Measurements from ENCODE around the gene TMEM184B. TPM values are rescaled to one million over a fixed set of nuclear protein-coding genes. Genes with fewer than 3 reads are reported as not detected.

TMEM184B gene
- total and polyA plus RNA-seq, 2 of the 8 experiments (the other 6 are each of a cell fraction or from before 2014, with no cell fraction given), result 41.6 to 81.0 TPM

- no peak overlapping the region for H4K5ac ChIP-seq (ENCODE audit: insufficient read length, low read depth, low read length)
- H3K27me3 ChIP-seq (replicated peaks in 1 of 4; ENCODE audit: control insufficient read depth in 3 of 4, extremely low read depth in 1 of 4, insufficient read depth in 3 of 4, low read length in 3 of 4), result no peaks in the 10 kb centered on the region; a peak in 3 of 7 replicates
- H3K18ac ChIP-seq (ENCODE audit: extremely low read depth, low read length), result no peak overlapping the region
- DNase-seq (ENCODE audit: low read depth in 1 of 2, low spot score in 2 of 2), result no peak
- no peak overlapping the region for H2BK120ac ChIP-seq (replicated peaks; ENCODE audit: low read depth, low read length)
- POLR2A ChIA-PET (ENCODE audit: partially characterized antibody), result interaction anchor here (0.9 to 2.2 kb wide), 3 partner anchors 10 to 24 kb away, joined by 3 to 6 read pairs (median 3); no protein-coding TSS in a partner anchor
- H4K91ac ChIP-seq (replicated peaks; ENCODE audit: insufficient read length, low read length), result no peak overlapping the region
- H3K4me3 ChIP-seq (ENCODE audit: extremely low read depth in 1 of 4, insufficient read depth in 2 of 4, low read depth in 3 of 4, low read length in 4 of 4), result no peak overlapping the region
- H3K9ac ChIP-seq (replicated peaks in 1 of 4; ENCODE audit: extremely low read depth in 1 of 4, low read depth in 3 of 4, low read length in 3 of 4), result no peak overlapping the region
- H3K23me2 ChIP-seq (ENCODE audit: low read depth, low read length), result peaks cover 3% of the 10 kb centered on the region; the same call in 1 of the 2 replicates
- H2BK5ac ChIP-seq (ENCODE audit: low read depth, low read length), result no peak overlapping the region
- H3K56ac ChIP-seq (replicated peaks; ENCODE audit: insufficient read length, low read depth, low read length), result no peak overlapping the region
- H4K8ac ChIP-seq (ENCODE audit: extremely low read depth, insufficient read depth, low read length), result no peak overlapping the region
- H2AK5ac ChIP-seq (ENCODE audit: low read depth, low read length), result no peak overlapping the region
- WGBS, 2 experiments (ENCODE audit: extremely low coverage in 1 of 2, insufficient coverage in 1 of 2, insufficient read length in 1 of 2, insufficient replicate concordance in 2 of 2, low coverage in 1 of 2, low lambda C conversion rate in 2 of 2, missing lambda C conversion rate in 1 of 2), result 86% methylated on average over 6 of the region's 6 CpGs; no CpG with 5 or more reads in 1 of the 2 experiments
- H2BK12ac ChIP-seq (ENCODE audit: low read depth, low read length), result no peak overlapping the region
- H2BK20ac ChIP-seq (ENCODE audit: low read length), result no peak overlapping the region
- CTCF ChIA-PET (ENCODE audit: partially characterized antibody), result interaction anchor here (0.7 to 1.4 kb wide), 3 partner anchors 76 to 116 kb away, joined by 3 to 4 read pairs (median 4); no protein-coding TSS in a partner anchor
- H3K79me1 ChIP-seq (ENCODE audit: low read depth, low read length), result no peaks in the 10 kb centered on the region
- FAIRE-seq, result no peak
- H3K23ac ChIP-seq (ENCODE audit: insufficient read length), result no peak overlapping the region
- no peaks in the 10 kb centered on the region for H3K79me2 ChIP-seq (ENCODE audit: control insufficient read depth in 1 of 2, insufficient read depth in 2 of 2, low read length in 2 of 2)
- H2BK15ac ChIP-seq (ENCODE audit: low read length), result no peak overlapping the region
- no peaks in the 10 kb centered on the region for H4K20me1 ChIP-seq (replicated peaks in 1 of 2; ENCODE audit: control insufficient read depth in 1 of 2, insufficient read depth in 2 of 2, low read length in 2 of 2)
- no peak overlapping the region for H3K27ac ChIP-seq (ENCODE audit: low read depth, low read length)
- H3K4ac ChIP-seq (replicated peaks; ENCODE audit: insufficient read length, low read depth, low read length), result no peak overlapping the region
- H3K9me3 ChIP-seq (ENCODE audit: insufficient read depth in 2 of 2, low read depth in 1 of 2, low read length in 1 of 2), result no peaks in the 10 kb centered on the region
- H2AFZ ChIP-seq (ENCODE audit: low read length), result no peak overlapping the region
- H3K4me1 ChIP-seq (replicated peaks in 1 of 4; ENCODE audit: control insufficient read depth in 3 of 4, insufficient read depth in 4 of 4, low read length in 3 of 4), result peaks cover 0 to 3% (median 0%) of the 10 kb centered on the region in 4 experiments; a peak in 1 of 7 replicates
- H3K4me2 ChIP-seq (ENCODE audit: insufficient read depth in 1 of 2, low read depth in 2 of 2, low read length in 2 of 2), result no peak overlapping the region
- no peaks in the 10 kb centered on the region for H3K36me3 ChIP-seq (ENCODE audit: control insufficient read depth in 2 of 4, insufficient read depth in 4 of 4, low read length in 3 of 4)
- H3K14ac ChIP-seq (ENCODE audit: insufficient read length), result no peak overlapping the region
- TF ChIP-seq SUZ12 (IDR thresholded peaks at IDR 0.05; ENCODE audit: low read length), result no peak
- no peak for TF ChIP-seq JUND (IDR thresholded peaks at IDR 0.05; ENCODE audit: low read length)
- TF ChIP-seq SP1 (IDR thresholded peaks at IDR 0.05; ENCODE audit: low read depth, low read length), result no peak
- no peak for TF ChIP-seq MAX (IDR thresholded peaks at IDR 0.05)
- no peak for TF ChIP-seq SIRT6 (IDR thresholded peaks at IDR 0.05; ENCODE audit: low read length)
- TF ChIP-seq RAD21 (IDR thresholded peaks at IDR 0.05 in 1 of 2, conservative IDR thresholded peaks at IDR 0.05 in 1 of 2; ENCODE audit: low read depth in 2 of 2, low read length in 2 of 2), result no peak
These were observed 82.2 kb downstream of the TMEM184B start for GRCh38 chr22:38190581-38190980.
